22Rv1 (cell line): ENCODE results near the gene TRIM4.
"Not testable (repeated sequence)": the region's sequence is repeated elsewhere in the genome, so short reads cannot be mapped to it uniquely, and the experiment has no call there.

Experiments
- H3K27ac ChIP-seq: fragments of 450-650 bp; 2 replicates; pipeline ENCODE4 v1.5.1; 2017
- CTCF ChIP-seq: fragments of 450-650 bp; IDR thresholded peaks from 2 replicates; pipeline ENCODE4 v1.5.1; 2017; ENCODE audit warnings: mild to moderate bottlenecking
- ZFX ChIP-seq: fragments of 450-650 bp; IDR thresholded peaks from 2 replicates; pipeline ENCODE4 v1.6.1; 2017; ENCODE audit warnings: antibody characterized with exemption, borderline replicate concordance

The TRIM4 gene

GRCh38 chr7:99881370-99881769 is 38.0 kb downstream of the TRIM4 start:
- TF ChIP-seq CTCF = no peak
- no peak for TF ChIP-seq ZFX
- no peak overlapping the region for H3K27ac ChIP-seq

- TF ChIP-seq CTCF (no peak), ZFX (no peak)
- no peak within 1 kb of the TSS for H3K27ac ChIP-seq
These were observed 42.4 kb downstream of the TRIM4 start, which contains the start of gene OR2AE1 for GRCh38 chr7:99876933-99877332. OR2AE1 (minus strand) TSS chr7:99877033; CDS start chr7:99877033, 0 bp downstream.

- H3K27ac ChIP-seq = no peak overlapping the region
- TF ChIP-seq CTCF = no peak
- TF ChIP-seq ZFX = no peak
These were observed 42.8 kb downstream of the TRIM4 start for GRCh38 chr7:99876491-99876890.

DNA sequence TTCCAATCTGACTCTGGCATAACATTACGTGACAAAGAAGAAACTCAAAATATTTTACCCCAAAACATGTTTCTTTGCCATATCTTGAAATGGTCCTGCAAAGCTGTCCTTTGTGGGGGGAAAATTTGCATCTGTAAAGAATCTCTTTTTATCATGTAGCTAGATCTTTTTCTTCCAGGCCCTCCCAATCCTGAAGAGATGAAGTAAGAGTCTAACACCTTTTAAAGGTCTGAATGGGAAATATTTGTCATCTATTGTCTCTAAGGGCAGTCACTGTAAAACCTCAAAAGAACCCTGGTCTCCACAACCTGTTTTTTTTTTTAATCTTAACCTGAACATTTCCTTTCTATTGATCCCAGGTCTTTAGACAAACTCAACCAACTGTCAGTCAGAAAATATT is 51.1 kb downstream of the TRIM4 start:
- H3K27ac ChIP-seq = no peak overlapping the region
- no peak for TF ChIP-seq CTCF
- TF ChIP-seq ZFX = no peak

- H3K27ac ChIP-seq = not testable (repeated sequence)
These were observed 51.9 kb downstream of the TRIM4 start for GRCh38 chr7:99867477-99867876.

GRCh38 chr7:99863847-99864440 is 55.4 kb downstream of the TRIM4 start:
- no peak overlapping the region for H3K27ac ChIP-seq
- TF ChIP-seq CTCF (no peak), ZFX (no peak)

GRCh38 chr7:99860281-99861127 is 58.8 kb downstream of the TRIM4 start:
- TF ChIP-seq ZFX = no peak
- TF ChIP-seq CTCF = no peak
- no peak overlapping the region for H3K27ac ChIP-seq
